Hepatocyte (in vitro differentiated cells): ENCODE data around the gene NOXA1. TPM values are rescaled to one million over a fixed set of nuclear protein-coding genes. Genes with fewer than 3 reads are reported as not detected.

Source experiments
- DNase-seq: peaks from one replicate; pipeline ENCODE4 v3.0.0-alpha.2; 2016; ENCODE audit warnings: low spot score
- H2AFZ ChIP-seq: fragments of 200-600 bp; sonication (generic); 2 replicates; pipeline ENCODE4 v1.6.0; 2016; ENCODE audit warnings: antibody characterized with exemption, mild to moderate bottlenecking
- H3K27ac ChIP-seq: fragments of 200-600 bp; sonication (generic); 2 replicates; pipeline ENCODE4 v1.5.1; 2016; ENCODE audit warnings: mild to moderate bottlenecking
- H3K27me3 ChIP-seq: fragments of 200-600 bp; sonication (generic); 2 replicates; pipeline ENCODE4 v1.6.1; 2016
- H3K36me3 ChIP-seq: fragments of 200-600 bp; sonication (generic); replicated peaks from 2 replicates; pipeline ENCODE4 v1.5.1; 2016; ENCODE audit warnings: low read depth; ENCODE audit not compliant: insufficient read depth
- H3K4me1 ChIP-seq: fragments of 200-600 bp; sonication (generic); 2 replicates; pipeline ENCODE4 v1.5.1; 2016; ENCODE audit warnings: mild to moderate bottlenecking, moderate library complexity; ENCODE audit not compliant: insufficient read depth
- H3K4me2 ChIP-seq: fragments of 200-600 bp; sonication (generic); 2 replicates; pipeline ENCODE4 v1.6.0; 2016
- H3K4me3 ChIP-seq: fragments of 200-600 bp; sonication (generic); 2 replicates; pipeline ENCODE4 v1.5.1; 2016; ENCODE audit warnings: mild to moderate bottlenecking
- H3K79me2 ChIP-seq: fragments of 200-600 bp; sonication (generic); 2 replicates; pipeline ENCODE4 v1.6.0; 2017; ENCODE audit warnings: mild to moderate bottlenecking
- H3K9me2 ChIP-seq: fragments of 200-600 bp; sonication (generic); replicated peaks from 2 replicates; pipeline ENCODE4 v1.6.0; 2017; ENCODE audit warnings: mild to moderate bottlenecking; ENCODE audit not compliant: insufficient read depth
- H3K9me3 ChIP-seq: fragments of 200-600 bp; sonication (generic); 2 replicates; pipeline ENCODE4 v1.5.1; 2016; ENCODE audit warnings: low read depth, mild to moderate bottlenecking
- H4K20me1 ChIP-seq: fragments of 200-600 bp; sonication (generic); 2 replicates; pipeline ENCODE4 v1.6.0; 2016; ENCODE audit warnings: mild to moderate bottlenecking; ENCODE audit not compliant: insufficient read depth, poor library complexity, severe bottlenecking
- CTCF ChIP-seq: fragments of 200-600 bp; sonication (generic); IDR thresholded peaks from 2 replicates; pipeline ENCODE4 v1.5.1; 2016; ENCODE audit warnings: antibody characterized with exemption, mild to moderate bottlenecking; ENCODE audit not compliant: poor library complexity
- EZH2 ChIP-seq: fragments of 200-600 bp; sonication (generic); IDR thresholded peaks from 2 replicates; pipeline ENCODE4 v1.6.1; 2016; ENCODE audit warnings: antibody characterized with exemption, mild to moderate bottlenecking, borderline replicate concordance
- EZH2phosphoT487 ChIP-seq: fragments of 200-600 bp; sonication (generic); IDR thresholded peaks from one replicate; pipeline ENCODE4 v1.6.1; 2018; ENCODE audit warnings: antibody characterized with exemption, mild to moderate bottlenecking, low read depth, moderate library complexity; ENCODE audit not compliant: unreplicated experiment, severe bottlenecking
- WGBS: methylation state at CpG from one replicate; pipeline ENCODE4 v1.1.6; 2016; ENCODE audit warnings: low lambda C conversion rate; ENCODE audit errors: missing lambda C conversion rate; 5-methylcytosine and 5-hydroxymethylcytosine counted together
- polyA plus RNA-seq: library from polyadenylated mRNA; unstranded; fragments of >200 nt; fragmentation: Nextera tagmentation; extraction: Ambion mirVana; gene quantifications from 2 replicates; pipeline ENCODE4 v1.2.1, GENCODE V29; 2016
- total RNA-seq: library from RNA; depleted of rRNA; stranded (reverse); fragments of >200 nt; gene quantifications from 2 replicates; pipeline ENCODE4 v1.2.3, GENCODE V29; 2014

Gene NOXA1
- total and polyA plus RNA-seq, 2 experiments from 2014 or later = 7.2 to 12.5 TPM

GRCh38 chr9:137431416-137431931, 8.3 kb downstream of the NOXA1 start:
- H3K27ac ChIP-seq = no peak overlapping the region
- H3K27me3 ChIP-seq = no peaks in the 10 kb centered on the region
- no peak for TF ChIP-seq EZH2
- no peak for TF ChIP-seq EZH2phosphoT487
- TF ChIP-seq CTCF = no peak
- no peak overlapping the region for H3K4me2 ChIP-seq
- H3K79me2 ChIP-seq = no peaks in the 10 kb centered on the region
- no peak overlapping the region for H3K4me3 ChIP-seq
- no peaks in the 10 kb centered on the region for H3K9me3 ChIP-seq
- no peaks in the 10 kb centered on the region for H4K20me1 ChIP-seq
- no peak overlapping the region for H2AFZ ChIP-seq
- no peak for DNase-seq
- no peaks in the 10 kb centered on the region for H3K9me2 ChIP-seq
- 84% methylated on average over 21 of the region's 21 CpGs for WGBS
- H3K36me3 ChIP-seq = no peaks in the 10 kb centered on the region
- peaks cover 5% of the 10 kb centered on the region for H3K4me1 ChIP-seq

DNA sequence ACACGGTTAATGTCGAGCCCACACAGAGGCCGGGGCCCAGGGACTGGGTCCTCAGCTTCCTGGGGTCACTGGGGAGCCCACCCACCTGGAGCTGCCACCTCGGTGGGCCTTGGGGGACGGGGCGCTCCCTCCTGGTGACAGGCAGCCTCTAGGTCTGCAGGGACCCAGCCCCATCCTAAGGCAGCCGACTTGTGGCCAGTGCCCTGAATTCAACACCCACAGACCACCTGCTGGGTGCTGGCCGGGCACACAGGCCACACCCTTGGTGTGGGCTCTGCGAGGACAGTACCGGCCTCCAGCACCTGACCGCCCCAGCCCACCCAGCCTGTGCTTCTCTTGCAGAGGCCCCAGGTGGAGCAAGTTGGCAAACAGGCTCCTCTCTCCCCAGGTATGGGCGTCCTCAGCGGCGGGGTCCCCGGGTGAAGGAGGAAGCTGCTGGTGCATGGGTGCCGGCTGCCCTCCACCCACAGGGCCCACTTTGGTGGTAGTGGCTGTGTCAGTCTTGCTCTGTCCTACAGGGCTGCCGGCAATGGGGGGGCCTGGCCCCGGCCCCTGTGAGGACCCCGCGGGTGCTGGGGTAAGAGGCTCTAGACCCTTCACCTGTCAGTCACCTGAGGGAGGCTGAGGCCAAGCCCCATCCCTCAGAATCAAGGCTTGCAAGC, 9.6 kb downstream of the NOXA1 start:
- 95% methylated on average over 20 of the region's 20 CpGs for WGBS
- H3K27me3 ChIP-seq = no peaks in the 10 kb centered on the region
- H3K4me2 ChIP-seq = no peak overlapping the region
- H3K4me1 ChIP-seq = peaks cover 5% of the 10 kb centered on the region
- H2AFZ ChIP-seq = no peak overlapping the region
- H3K27ac ChIP-seq = no peak overlapping the region
- no peaks in the 10 kb centered on the region for H3K9me2 ChIP-seq
- H3K9me3 ChIP-seq = no peaks in the 10 kb centered on the region
- H3K36me3 ChIP-seq = no peaks in the 10 kb centered on the region
- H4K20me1 ChIP-seq = no peaks in the 10 kb centered on the region
- DNase-seq = no peak
- TF ChIP-seq EZH2 (no peak), EZH2phosphoT487 (no peak), CTCF (no peak)
- no peak overlapping the region for H3K4me3 ChIP-seq
- H3K79me2 ChIP-seq = no peaks in the 10 kb centered on the region

GRCh38 chr9:137433349-137433915, 10.2 kb downstream of the NOXA1 start:
- no peak overlapping the region for H3K27ac ChIP-seq
- H3K9me2 ChIP-seq = no peaks in the 10 kb centered on the region
- no peaks in the 10 kb centered on the region for H3K27me3 ChIP-seq
- no peaks in the 10 kb centered on the region for H4K20me1 ChIP-seq
- WGBS = 86% methylated on average over 19 of the region's 19 CpGs
- DNase-seq = no peak
- peaks cover 5% of the 10 kb centered on the region for H3K4me1 ChIP-seq
- H3K36me3 ChIP-seq = no peaks in the 10 kb centered on the region
- H3K79me2 ChIP-seq = no peaks in the 10 kb centered on the region
- H3K4me2 ChIP-seq = no peak overlapping the region
- no peaks in the 10 kb centered on the region for H3K9me3 ChIP-seq
- H2AFZ ChIP-seq = no peak overlapping the region
- TF ChIP-seq CTCF (no peak), EZH2 (no peak), EZH2phosphoT487 (no peak)
- no peak overlapping the region for H3K4me3 ChIP-seq
